Measurements from ENCODE around the gene CSMD2.

- TF ChIP-seq CTCF (IDR thresholded peaks at IDR 0.05) (peak in 1 of 5 experiments; percentile 12), POLR2A (IDR thresholded peaks at IDR 0.05) (no peak)
These were observed 539.8 kb downstream of the CSMD2 start for GRCh38 chr1:33624991-33625870.
